ENCODE results near the gene ACADS. TPM values are rescaled to one million over a fixed set of nuclear protein-coding genes. Genes with fewer than 3 reads are reported as not detected.
A peak's percentile ranks its signal among the peaks of the same experiment; 100 is the strongest.

ACADS gene
- total RNA-seq, 1 experiment from 2014 or later = 15.9 TPM

- no peak for ATAC-seq
- no peak overlapping the region for H3K27ac ChIP-seq (ENCODE audit: low read length)
- CTCF ChIA-PET = no interaction called here
- in situ Hi-C loops (cut with HindIII; ENCODE audit: low pct_unique_long_range_greater_than_20kb, low sequenced_read_pairs) = no loop called here
- no peaks in the 10 kb centered on the region for H3K36me3 ChIP-seq (ENCODE audit: control insufficient read depth, insufficient read depth, low read length)
- no TSS peak for BruUV-seq (replicated peaks)
- TF ChIP-seq SIN3A (IDR thresholded peaks at IDR 0.05; ENCODE audit: borderline replicate concordance, insufficient read depth, low read depth, low read length) (no peak), REST (IDR thresholded peaks at IDR 0.05; ENCODE audit: insufficient read depth in 1 of 2, low read depth in 2 of 2, low read length in 1 of 2) (no peak), TCF7L2 (IDR thresholded peaks at IDR 0.05; ENCODE audit: low read depth, low read length) (no peak), CTCF (IDR thresholded peaks at IDR 0.05) (no peak), POLR2AphosphoS5 (IDR thresholded peaks at IDR 0.05; ENCODE audit: low read depth, low read length) (no peak)
- no peak overlapping the region for H3K4me3 ChIP-seq (ENCODE audit: low read depth in 2 of 2, low read length in 2 of 2)
- H3K27me3 ChIP-seq (ENCODE audit: control insufficient read depth, insufficient read depth, low read length) = no peaks in the 10 kb centered on the region
- DNase-seq (ENCODE audit: low read depth, low spot score) = no peak
- intact Hi-C loops (cut with micrococcal nuclease; ENCODE audit: unreplicated experiment) = no loop called here
- H3K4me1 ChIP-seq (ENCODE audit: control insufficient read depth, insufficient read depth, low read length) = no peaks in the 10 kb centered on the region
- H3K9me3 ChIP-seq (ENCODE audit: control insufficient read depth, insufficient read depth, low read depth, low read length) = no peaks in the 10 kb centered on the region
- POLR2A ChIA-PET = no interaction called here
These were observed 23.6 kb downstream of the ACADS start for GRCh38 chr12:120749256-120749655.

GRCh38 chr12:120750806-120751205, 25.2 kb downstream of the ACADS start:
- DNase-seq (ENCODE audit: low read depth, low spot score) (no peak), ATAC-seq (0 out of 2 replicates have a peak, but pooled peaks have one; percentile 21)
- Histone ChIP-seq H3K4me3 (ENCODE audit: low read depth in 2 of 2, low read length in 2 of 2) (no peak overlapping the region), H3K36me3 (ENCODE audit: control insufficient read depth, insufficient read depth, low read length) (no peaks in the 10 kb centered on the region), H3K27me3 (ENCODE audit: control insufficient read depth, insufficient read depth, low read length) (no peaks in the 10 kb centered on the region), H3K4me1 (ENCODE audit: control insufficient read depth, insufficient read depth, low read length) (no peaks in the 10 kb centered on the region), H3K9me3 (ENCODE audit: control insufficient read depth, insufficient read depth, low read depth, low read length) (no peaks in the 10 kb centered on the region), H3K27ac (ENCODE audit: low read length) (no peak overlapping the region)
- TF ChIP-seq POLR2AphosphoS5 (IDR thresholded peaks at IDR 0.05; ENCODE audit: low read depth, low read length) (no peak), CTCF (IDR thresholded peaks at IDR 0.05) (no peak; the same call in 1 of the 2 replicates), SIN3A (IDR thresholded peaks at IDR 0.05; ENCODE audit: borderline replicate concordance, insufficient read depth, low read depth, low read length) (no peak), TCF7L2 (IDR thresholded peaks at IDR 0.05; ENCODE audit: low read depth, low read length) (no peak), REST (IDR thresholded peaks at IDR 0.05; ENCODE audit: insufficient read depth in 1 of 2, low read depth in 2 of 2, low read length in 1 of 2) (no peak)
- in situ Hi-C loops (cut with HindIII; ENCODE audit: low pct_unique_long_range_greater_than_20kb, low sequenced_read_pairs) = no loop called here
- ChIA-PET POLR2A (interaction anchor here (0.7 kb wide), 1 partner anchor 440 kb away, joined by 10 read pairs; no protein-coding TSS in a partner anchor), CTCF (interaction anchor here (0.6 to 2.0 kb wide), 2 partner anchors 221 to 728 kb away, joined by 6 to 7 read pairs; no protein-coding TSS in a partner anchor)
- intact Hi-C loops (cut with micrococcal nuclease; ENCODE audit: unreplicated experiment) = loop anchor here (10.0 kb wide), 1 partner anchor 224 kb away; the partner anchor contains the start of gene HNF1A
- BruUV-seq (replicated peaks) = no TSS peak
